ENCODE data around the gene RNASEH1.

The RNASEH1 gene, protein sequence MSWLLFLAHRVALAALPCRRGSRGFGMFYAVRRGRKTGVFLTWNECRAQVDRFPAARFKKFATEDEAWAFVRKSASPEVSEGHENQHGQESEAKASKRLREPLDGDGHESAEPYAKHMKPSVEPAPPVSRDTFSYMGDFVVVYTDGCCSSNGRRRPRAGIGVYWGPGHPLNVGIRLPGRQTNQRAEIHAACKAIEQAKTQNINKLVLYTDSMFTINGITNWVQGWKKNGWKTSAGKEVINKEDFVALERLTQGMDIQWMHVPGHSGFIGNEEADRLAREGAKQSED

DNA sequence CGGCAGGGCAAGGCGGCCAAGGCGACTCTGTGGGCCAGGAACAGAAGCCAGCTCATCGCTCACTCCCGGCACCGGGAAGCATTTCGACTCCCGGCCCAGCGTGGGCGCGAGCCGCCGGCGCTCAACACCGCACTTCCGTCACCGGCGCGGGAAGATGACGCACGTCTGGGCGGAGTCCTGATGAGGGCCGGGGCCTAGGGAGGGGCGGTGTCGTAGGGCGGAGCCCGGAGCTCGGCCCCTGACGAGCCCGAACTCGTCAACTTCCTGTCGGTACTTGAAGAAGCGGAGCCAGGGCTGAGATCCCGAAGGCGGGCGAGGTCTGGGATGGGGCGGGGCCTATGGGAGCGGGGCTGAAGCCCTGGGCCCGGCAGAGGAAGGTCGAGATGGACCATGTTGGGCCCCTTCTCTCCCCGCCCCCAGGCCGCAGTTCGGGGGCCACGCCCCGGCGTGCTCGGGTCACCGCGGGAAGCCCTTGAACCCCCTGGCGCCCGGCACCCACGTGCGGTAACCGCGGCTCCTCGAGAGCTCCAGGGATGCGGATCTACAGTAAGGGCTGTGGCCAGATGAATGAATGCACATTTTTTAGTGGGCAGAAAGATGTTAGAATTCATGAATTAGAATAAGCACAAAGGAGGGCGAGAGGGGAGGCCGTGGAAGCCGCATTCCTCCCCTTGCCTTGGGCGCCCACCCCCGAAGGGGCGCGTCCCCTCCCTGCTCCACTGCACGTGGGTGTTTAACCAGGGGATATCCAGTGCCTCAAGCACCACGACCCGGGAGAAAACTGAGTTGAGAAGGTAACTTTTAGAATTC lies at the start of gene RNASEH1:
Gene RNASEH1, minus strand, starts transcription at position 129 of the 810 bp plus-strand sequence. Its CDS starts 73 bp downstream, at position 56.
- peak; percentile 99 for DNase-seq (ENCODE audit: low spot score)

GRCh38 chr2:3606370-3607201 lies 48.5 kb upstream of the RNASEH1 start:
- peak; percentile 42 for DNase-seq (ENCODE audit: low spot score)

- DNase-seq (ENCODE audit: low spot score) = no peak
Observed at GRCh38 chr2:3606028-3606369, 47.9 kb upstream of the RNASEH1 start.

- no peak for DNase-seq (ENCODE audit: low spot score)
Observed at GRCh38 chr2:3604991-3605961, 47.1 kb upstream of the RNASEH1 start.

- DNase-seq (ENCODE audit: low spot score) = peak; percentile 37
Observed at GRCh38 chr2:3604207-3604877, 46.2 kb upstream of the RNASEH1 start.

- DNase-seq (ENCODE audit: low spot score) = peak; percentile 29
Observed at GRCh38 chr2:3603536-3604206, 45.5 kb upstream of the RNASEH1 start.

DNA sequence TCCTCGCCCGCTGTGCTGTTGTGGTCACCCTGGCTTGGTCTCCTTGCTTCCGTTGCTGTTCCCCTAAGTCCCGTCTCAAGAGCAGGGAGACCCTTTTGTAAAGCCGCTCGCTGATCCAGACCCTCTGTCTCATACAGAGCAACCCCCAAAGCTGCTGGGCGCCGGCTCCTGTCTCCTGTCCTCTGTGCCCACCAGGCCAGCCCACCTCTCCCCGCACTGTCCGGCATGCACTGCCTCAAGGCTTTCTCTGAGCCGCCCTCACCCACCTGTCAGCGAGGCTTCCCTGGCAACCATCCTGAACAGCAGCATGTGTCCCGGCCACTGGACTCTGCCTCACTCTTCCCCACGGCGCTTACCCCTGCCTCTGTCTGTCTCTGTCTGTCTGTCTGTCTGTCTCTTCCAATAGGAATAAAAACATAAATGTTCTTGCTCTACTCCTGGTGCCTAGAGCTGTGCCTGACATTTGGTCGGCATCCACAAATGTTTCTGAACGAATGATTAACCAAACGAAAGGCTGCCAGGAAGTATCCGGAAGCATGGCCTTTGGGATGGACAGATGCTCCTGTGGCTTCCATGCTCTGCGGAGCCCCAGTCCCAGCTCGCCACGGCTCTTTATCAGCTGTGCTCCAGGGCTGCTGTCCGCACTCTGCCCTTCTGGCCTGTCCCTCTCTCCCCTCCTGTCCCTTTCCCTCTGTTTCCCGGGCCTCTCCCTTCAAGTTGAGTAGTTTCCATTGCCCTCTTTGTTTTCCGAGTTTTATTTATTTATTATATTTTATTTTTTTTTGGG lies 44.6 kb upstream of the RNASEH1 start:
- no peak for DNase-seq (ENCODE audit: low spot score)

DNA sequence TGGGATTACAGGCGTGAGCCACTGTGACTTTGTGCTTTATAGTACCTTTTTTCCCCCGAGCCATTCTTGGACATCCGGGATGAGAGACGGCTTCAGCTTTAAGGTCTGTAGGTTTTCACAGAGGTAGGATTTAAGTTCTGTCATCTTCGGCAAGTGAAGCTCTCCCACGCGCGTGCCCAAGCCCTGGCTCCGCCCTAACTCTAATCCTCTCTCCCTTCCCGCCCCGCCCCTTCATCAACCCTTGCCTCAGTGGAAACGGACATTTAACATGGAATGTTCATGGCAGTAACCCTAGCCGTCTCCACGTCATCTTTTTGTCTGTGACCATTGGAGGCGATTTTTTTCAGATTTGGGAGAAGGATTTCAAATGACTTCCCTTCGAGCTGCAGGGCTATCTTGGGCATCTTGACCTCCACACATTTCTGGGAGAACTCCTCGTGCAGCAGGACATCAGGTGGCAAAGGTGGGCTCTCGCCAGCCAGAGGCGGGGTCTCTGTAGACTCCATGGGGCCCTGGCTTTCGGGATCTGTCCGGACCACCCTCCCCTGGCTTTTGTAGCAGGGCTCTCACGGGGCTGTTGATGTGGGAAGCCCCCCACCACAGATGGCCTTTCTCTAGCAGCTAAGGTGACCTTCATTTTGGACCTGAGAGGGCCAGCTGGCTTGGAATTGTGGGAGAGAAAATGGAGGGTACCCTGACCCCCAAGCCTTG lies 43.6 kb upstream of the RNASEH1 start:
- DNase-seq (ENCODE audit: low spot score) = no peak

- DNase-seq (ENCODE audit: low spot score) = no peak
Observed at GRCh38 chr2:3600256-3600855, 42.2 kb upstream of the RNASEH1 start.

GRCh38 chr2:3598912-3599854 lies 41.0 kb upstream of the RNASEH1 start:
- DNase-seq (ENCODE audit: low spot score) = no peak

GRCh38 chr2:3598197-3598910 lies 40.2 kb upstream of the RNASEH1 start:
- no peak for DNase-seq (ENCODE audit: low spot score)

DNA sequence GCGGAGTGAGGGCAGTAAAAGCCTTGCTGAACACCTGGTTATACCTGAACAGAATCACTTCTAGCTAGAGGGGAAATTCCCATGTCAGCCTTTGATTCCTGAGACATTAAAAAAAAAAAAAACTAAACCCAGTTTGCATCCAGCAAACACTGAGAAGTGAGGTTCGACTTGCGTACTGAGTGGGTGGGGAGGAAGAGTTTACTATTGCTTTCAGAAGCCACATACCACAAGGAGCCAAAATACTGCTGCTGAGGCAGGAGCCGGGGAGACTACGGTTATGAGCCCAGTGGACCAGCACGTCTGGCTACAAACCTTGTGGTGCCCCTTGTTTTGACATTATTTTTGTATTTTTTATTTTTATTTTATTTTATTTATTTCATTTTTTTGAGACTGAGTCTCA lies 39.4 kb upstream of the RNASEH1 start:
- DNase-seq (ENCODE audit: low spot score) = no peak

DNA sequence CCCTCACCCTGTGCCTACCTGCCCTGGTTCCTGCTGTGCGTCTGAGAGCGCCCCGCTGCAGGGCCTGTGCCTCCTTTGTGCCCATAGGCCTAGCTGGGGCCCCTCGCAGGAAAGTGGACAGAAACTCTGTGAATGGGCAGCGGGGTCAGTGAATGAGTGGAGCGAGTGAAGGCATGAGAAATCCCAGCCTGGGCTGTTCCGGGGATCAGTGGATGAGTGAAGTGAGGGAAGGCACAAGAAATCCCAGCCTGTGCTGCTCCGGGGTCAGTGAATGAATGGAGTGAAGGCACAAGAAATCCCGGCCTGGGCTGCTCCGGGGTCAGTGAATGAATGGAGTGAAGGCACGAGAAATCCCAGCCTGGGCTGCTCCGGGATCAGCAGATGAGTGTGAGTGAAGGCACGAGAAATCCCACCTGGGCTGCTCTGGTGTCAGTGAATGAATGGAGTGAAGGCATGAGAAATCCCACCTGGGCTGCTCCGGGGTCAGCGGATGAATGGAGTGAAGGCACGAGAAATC lies 38.8 kb upstream of the RNASEH1 start:
- DNase-seq (ENCODE audit: low spot score) = no peak

GRCh38 chr2:3595985-3596384 lies 37.9 kb upstream of the RNASEH1 start:
- no peak for DNase-seq (ENCODE audit: low spot score)

DNA sequence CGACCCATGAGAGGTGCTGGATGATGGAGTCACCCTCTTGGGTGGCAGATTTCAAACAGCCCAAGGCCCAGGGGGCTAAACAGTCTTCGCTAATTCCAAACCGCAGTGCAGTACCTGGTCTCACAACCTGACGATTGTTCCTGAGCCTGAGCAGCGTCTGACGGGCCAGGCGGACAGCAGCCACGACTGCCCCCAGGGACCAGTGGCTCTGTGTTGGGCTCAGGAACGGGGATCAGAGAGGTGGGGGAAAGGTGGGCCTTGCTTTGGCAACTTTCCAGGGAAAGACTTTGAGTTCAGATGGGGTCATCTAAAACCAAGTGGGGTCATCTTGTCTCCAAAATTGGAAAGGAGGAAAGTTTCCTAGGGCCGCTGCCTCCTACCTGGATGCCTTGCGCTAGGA lies 37.3 kb upstream of the RNASEH1 start:
- no peak for DNase-seq (ENCODE audit: low spot score)

All from ecto neural progenitor cell (in vitro differentiated cells).